HG03060 (cell line): ENCODE measurements around the gene MS4A3.
"Not testable (repeated sequence)": the region's sequence is repeated elsewhere in the genome, so short reads cannot be mapped to it uniquely, and the experiment has no call there.

Source experiments
- ATAC-seq: cut with Tn5 transposase; IDR thresholded peaks from one replicate; pipeline ENCODE4 v1.9.1; 2021; ENCODE audit warnings: low read depth, moderate number of reproducible peaks; ENCODE audit not compliant: unreplicated experiment

MS4A3 gene

DNA sequence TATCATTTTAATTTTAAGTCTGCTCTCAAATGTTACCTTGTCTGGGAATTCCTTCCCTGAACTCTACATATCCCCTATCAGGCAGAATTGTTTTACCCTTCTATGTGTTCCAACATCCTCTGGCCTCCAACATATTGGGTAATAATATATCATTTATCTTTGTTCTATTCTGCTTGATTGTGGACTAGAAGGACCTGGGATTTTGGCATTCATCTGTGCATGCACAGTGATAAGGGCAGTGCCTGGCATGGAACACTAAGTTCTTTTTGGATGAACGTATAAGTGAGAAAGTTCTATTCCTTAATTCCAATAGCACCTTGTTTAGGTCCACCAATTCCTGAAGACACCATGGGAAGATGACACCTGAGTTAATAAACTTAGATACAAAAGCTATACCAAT lies 30.8 kb downstream of the MS4A3 start:
- no peak for ATAC-seq

- no peak for ATAC-seq
Measured at GRCh38 chr11:60088364-60088763, 31.9 kb downstream of the MS4A3 start, which contains the start of gene MS4A2. Gene MS4A2, plus strand, starts transcription at chr11:60088664. Its CDS starts 102 bp downstream, at chr11:60088766.

GRCh38 chr11:60095477-60096120 lies 39.1 kb downstream of the MS4A3 start:
- no peak for ATAC-seq

DNA sequence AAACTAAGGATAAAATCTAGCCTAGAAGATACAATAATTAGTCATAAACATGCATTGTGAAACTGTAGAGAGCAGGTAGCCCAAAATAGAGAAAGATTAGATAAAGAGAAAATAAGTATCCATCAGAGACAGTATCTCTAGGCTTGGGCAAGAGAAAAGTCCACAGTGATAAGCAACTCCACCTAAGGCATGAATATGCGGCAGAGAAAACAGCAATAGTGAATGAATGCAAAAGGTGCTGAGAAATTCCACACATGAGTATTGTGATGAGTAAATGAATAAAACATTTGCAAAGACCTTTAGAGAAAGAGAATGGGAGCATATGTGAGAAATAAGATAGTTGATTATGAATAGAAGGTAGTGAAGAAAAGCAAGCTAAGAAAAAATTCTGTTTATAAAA lies 40.7 kb downstream of the MS4A3 start:
- ATAC-seq, result no peak

DNA sequence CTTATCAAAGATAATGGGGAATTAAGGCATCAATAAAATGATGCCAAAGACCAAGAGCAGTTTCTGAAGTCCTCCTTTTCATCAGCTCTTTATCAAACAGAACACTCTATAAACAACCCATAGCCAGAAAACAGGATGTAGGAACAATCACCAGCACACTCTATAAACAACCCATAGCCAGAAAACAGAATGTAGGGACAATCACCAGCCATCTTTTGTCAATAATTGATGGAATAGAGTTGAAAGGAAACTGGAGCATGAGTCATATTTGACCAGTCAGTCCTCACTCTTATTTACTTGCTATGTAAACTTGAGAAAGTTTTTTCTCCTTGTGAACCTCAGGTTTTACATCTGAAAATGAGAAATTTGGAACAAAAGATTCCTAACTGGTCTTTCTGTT lies 42.0 kb downstream of the MS4A3 start:
- peak; percentile 55 for ATAC-seq

- no peak for ATAC-seq
Measured at GRCh38 chr11:60100516-60100915, 44.1 kb downstream of the MS4A3 start.

GRCh38 chr11:60101368-60101767 lies 44.9 kb downstream of the MS4A3 start:
- not testable (repeated sequence) for ATAC-seq

GRCh38 chr11:60104471-60105115 lies 48.1 kb downstream of the MS4A3 start:
- not testable (repeated sequence) for ATAC-seq

DNA sequence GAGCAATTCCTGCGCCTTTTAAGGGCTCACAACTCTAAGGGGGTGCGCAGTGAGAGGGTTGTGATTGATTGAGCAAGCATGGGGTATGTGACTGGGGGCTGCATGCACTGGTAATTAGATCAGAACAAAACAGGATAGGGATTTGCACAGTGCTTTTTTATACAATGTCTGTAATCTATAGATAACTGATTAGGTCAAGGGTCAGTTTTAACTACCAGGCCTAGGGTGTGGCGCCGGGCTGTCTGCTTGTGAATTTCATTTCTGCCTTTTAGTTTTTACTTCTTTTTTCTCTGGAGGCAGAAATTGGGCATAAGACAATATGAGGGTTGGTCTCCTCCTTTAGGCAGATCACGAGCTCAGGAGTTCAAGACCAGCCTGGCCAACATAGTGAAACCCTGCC lies 52.2 kb downstream of the MS4A3 start:
- not testable (repeated sequence) for ATAC-seq

DNA sequence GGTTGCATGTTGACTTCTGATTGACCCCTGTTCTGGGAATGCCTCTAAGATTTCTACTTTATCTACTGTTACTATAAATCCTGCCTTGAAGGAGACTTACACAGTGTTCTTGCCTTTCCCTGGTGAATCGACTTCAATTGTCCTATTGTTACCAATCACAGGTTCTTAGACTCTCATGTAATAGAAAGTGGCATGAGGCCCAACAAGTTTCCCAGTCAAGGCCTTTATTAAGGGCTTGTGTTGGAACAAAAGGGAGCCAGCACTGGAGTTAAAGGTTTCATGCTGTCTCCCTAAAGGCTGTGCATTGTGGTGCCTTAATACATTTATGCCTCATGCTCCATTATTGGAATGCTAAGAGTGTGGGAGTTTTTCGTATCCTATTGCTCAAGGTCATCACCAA lies 55.3 kb downstream of the MS4A3 start:
- ATAC-seq, result no peak

DNA sequence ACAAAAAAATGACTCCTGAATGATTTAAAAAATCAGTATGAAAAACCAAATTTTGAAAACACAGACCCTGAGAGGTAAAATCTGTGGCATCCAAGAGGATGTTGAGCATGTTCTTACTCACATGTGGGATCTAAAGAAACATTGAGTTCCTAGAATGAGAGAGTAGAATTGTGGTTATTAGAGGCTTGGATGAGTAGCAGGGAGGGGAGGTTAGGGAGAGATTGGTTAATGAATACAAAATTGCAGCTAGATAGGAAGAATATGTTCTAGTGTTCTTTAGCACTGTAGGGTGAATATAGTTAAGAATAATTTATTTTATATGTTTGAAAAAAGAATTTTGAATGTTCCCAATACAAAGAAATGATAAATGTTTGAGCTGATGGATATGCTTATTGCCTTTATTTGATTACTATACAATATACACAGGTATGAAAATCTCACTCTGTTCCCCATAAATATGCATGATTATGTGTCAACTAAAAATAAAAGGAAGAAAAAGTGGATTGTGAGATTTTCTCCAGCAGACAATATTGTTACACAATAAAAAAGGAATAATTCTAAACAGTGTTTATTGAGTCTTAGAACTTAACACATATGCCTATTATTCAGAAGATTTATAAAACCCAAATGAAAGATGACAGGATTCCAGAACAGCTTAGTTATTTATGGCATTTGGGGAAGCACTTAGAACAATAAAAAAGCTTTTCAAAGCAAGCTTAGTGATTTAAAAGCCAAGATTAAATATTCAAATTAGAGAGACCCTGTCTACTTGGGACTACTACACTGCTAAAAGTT lies 60.7 kb downstream of the MS4A3 start:
- ATAC-seq, result no peak

DNA sequence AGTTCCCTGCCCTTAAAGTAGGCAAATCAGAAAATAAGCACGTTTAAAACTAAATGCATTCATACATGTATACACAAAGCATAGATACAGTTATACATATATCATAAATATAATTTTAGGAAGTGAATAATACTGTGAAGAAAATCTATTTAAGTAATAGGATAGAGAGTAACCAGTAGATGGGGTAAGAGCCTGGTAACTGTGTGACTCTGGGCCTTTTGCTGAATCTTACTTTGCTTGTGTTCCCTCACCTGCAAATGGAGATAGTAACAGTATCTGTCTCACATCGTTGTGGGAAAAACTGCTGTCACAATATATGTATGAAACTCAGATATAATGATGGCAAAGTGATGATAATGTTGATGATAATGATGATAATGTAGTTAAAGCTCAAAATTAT lies 61.9 kb downstream of the MS4A3 start:
- ATAC-seq, result no peak

DNA sequence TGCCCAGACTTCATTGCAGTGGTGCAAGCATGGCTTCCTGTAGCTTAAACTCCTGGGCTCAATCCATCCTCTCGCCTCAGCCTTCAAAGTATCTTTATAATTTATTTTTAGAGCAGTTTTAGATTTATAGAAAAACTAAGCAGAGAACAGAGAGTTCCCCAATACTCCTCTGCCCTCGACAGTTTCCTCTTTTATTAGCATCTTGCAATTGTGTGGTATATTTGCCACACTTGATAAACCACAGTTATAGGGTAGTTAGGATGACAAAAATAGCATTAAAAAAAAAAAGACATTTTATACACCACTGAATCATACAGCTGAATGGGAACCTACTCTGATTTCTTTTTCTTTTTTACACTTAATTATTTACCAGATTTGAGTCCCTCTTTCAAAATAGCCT lies 63.2 kb downstream of the MS4A3 start:
- no peak for ATAC-seq
